Effector CD8-positive, alpha-beta T cell (primary cell): ENCODE measurements around the gene EVX2.

Experiments used
- DNase-seq: peaks from one replicate; lab custom pipeline; 2025; lab: John Stamatoyannopoulos, UW

EVX2 gene

GRCh38 chr2:176066645-176067588 lies 16.8 kb downstream of the EVX2 start:
- no peak for DNase-seq

GRCh38 chr2:176063958-176064357 lies 19.8 kb downstream of the EVX2 start:
- DNase-seq: no peak

GRCh38 chr2:176056406-176056805 lies 27.4 kb downstream of the EVX2 start:
- DNase-seq: no peak

GRCh38 chr2:176039375-176039774 lies 44.4 kb downstream of the EVX2 start:
- DNase-seq: no peak

DNA sequence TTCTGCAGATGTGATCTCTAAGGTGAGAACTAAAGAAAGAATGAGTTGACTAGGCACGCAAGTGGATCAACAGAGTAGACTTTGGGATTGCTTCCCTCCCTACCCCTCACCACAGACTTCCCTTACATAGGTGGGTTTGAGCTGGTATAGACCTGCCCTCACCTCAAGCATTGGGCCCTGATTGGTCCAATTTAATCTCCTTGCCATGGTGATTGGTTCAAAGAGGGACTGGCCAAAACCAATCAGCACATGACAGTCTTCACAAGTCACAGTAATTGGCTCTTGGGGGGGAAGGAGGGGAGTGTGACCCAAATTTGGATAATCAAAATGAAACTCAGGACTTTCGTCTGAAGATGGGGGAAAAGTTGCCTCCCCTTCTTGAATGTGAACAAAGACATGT lies 45.1 kb downstream of the EVX2 start:
- DNase-seq: no peak

DNA sequence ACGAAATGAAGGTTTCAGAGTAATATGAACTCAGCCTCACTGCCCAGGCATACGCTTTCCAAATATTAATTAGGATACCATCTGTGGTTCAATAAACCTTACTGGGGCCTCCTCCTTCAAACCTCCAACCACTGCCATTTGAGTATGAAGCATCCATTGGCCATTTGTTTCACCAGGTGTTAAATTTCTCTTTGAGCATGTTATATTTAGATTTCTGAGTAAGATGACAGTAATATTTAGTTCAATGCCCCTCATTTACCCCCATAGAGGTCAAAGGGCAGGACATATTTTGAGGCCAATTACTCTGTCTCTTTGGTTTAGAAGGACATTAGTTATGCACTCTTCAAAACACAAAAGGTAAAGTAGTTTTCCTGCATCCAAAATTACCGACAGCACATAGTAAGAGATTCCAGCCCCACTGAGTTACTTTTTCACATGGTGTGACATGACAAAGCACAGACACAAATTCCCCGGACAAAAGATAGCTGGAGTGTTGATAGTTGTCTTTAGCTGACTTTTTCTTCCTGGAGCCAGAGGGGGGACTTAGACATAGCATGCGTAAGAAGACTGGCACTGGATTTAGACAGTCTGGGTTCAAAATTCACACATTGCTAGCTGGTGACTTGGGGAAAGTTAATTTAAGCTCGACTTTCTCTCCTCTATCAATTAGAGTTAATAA lies 48.6 kb downstream of the EVX2 start:
- no peak for DNase-seq

DNA sequence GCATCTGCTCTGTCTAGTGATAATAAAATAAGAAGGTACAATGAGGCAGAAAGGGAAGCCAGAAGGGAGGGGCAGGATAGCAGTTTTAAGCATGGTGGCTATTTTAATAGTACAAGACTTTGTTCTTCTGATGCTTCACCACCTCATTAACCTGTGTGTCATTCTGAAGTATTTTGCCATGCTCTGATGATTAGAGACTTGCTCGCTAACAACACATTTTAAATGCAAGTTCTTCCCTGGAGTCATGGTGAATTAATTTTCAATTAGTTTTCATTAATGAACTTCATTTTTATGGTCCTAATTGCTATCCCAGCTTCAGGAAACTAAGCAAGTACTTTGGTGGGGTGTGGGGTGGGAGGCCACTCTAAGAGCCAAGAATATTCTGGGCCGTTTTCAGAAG lies 56.0 kb downstream of the EVX2 start:
- DNase-seq: no peak
